Smooth muscle cell (in vitro differentiated cells): Measurements from ENCODE around the gene PARVG. TPM values are rescaled to one million over a fixed set of nuclear protein-coding genes. Genes with fewer than 3 reads are reported as not detected.

Experiments used
- DNase-seq: peaks from one replicate; lab custom pipeline; 2025; ENCODE audit not compliant: unreplicated experiment; lab: John Stamatoyannopoulos, UW
- H2AFZ ChIP-seq: fragments of 200-600 bp; sonication (generic); 2 replicates; pipeline ENCODE4 v1.6.0; 2016; ENCODE audit warnings: antibody characterized with exemption, low read depth, mild to moderate bottlenecking
- H3F3A ChIP-seq: fragments of 200-600 bp; sonication (generic); 2 replicates; pipeline ENCODE4 v1.6.0; 2017; ENCODE audit warnings: antibody characterized with exemption, low read depth
- H3K27ac ChIP-seq: fragments of 200-600 bp; sonication (generic); 2 replicates; pipeline ENCODE4 v1.5.1; 2016; ENCODE audit warnings: low read depth, mild to moderate bottlenecking
- H3K27me3 ChIP-seq: fragments of 200-600 bp; sonication (generic); 2 replicates; pipeline ENCODE4 v1.6.1; 2016; ENCODE audit warnings: low read depth, mild to moderate bottlenecking
- H3K36me3 ChIP-seq: fragments of 200-600 bp; sonication (generic); 2 replicates; pipeline ENCODE4 v1.5.1; 2016; ENCODE audit warnings: low read depth
- H3K4me1 ChIP-seq: fragments of 200-600 bp; sonication (generic); 2 replicates; pipeline ENCODE4 v1.5.1; 2016; ENCODE audit warnings: low read depth
- H3K4me2 ChIP-seq: fragments of 200-600 bp; sonication (generic); 2 replicates; pipeline ENCODE4 v1.6.0; 2016; ENCODE audit warnings: mild to moderate bottlenecking
- H3K4me3 ChIP-seq: fragments of 200-600 bp; sonication (generic); 2 replicates; pipeline ENCODE4 v1.5.1; 2016; ENCODE audit warnings: mild to moderate bottlenecking
- H3K79me2 ChIP-seq: fragments of 200-600 bp; sonication (generic); 2 replicates; pipeline ENCODE4 v1.6.0; 2016; ENCODE audit warnings: low read depth, mild to moderate bottlenecking
- H3K9ac ChIP-seq: fragments of 200-600 bp; sonication (generic); 2 replicates; pipeline ENCODE4 v1.6.0; 2016; ENCODE audit warnings: low read depth
- H3K9me3 ChIP-seq: fragments of 200-600 bp; sonication (generic); replicated peaks from 2 replicates; pipeline ENCODE4 v1.5.1; 2016; ENCODE audit warnings: low read depth
- H4K20me1 ChIP-seq: fragments of 200-600 bp; sonication (generic); 2 replicates; pipeline ENCODE4 v1.6.0; 2016; ENCODE audit warnings: low read depth
- CTCF ChIP-seq: fragments of 200-600 bp; sonication (generic); IDR thresholded peaks from 2 replicates; pipeline ENCODE4 v1.5.1; 2017; ENCODE audit warnings: borderline replicate concordance, mild to moderate bottlenecking, antibody characterized with exemption; ENCODE audit not compliant: insufficient read depth, poor library complexity, severe bottlenecking
- WGBS: methylation state at CpG from one replicate; pipeline ENCODE4 v1.1.7; 2016; ENCODE audit warnings: low lambda C conversion rate; 5-methylcytosine and 5-hydroxymethylcytosine counted together
- polyA plus RNA-seq: library from polyadenylated mRNA; unstranded; fragments of >200 nt; fragmentation: Nextera tagmentation; extraction: Ambion mirVana; gene quantifications from 2 replicates; pipeline ENCODE4 v1.2.1, GENCODE V29; 2016
- total RNA-seq: library from RNA; depleted of rRNA; stranded (reverse); fragments of >200 nt; gene quantifications from 2 replicates; pipeline ENCODE4 v1.2.3, GENCODE V29; 2014

PARVG gene
- total and polyA plus RNA-seq, 2 experiments from 2014 or later = 0.90 TPM; not detected in 1

- H3K27ac ChIP-seq = no peak overlapping the region
- no peaks in the 10 kb centered on the region for H3K4me1 ChIP-seq
- no peak overlapping the region for H3K4me3 ChIP-seq
- TF ChIP-seq CTCF = no peak
- DNase-seq = no peak
- no peak overlapping the region for H3K9ac ChIP-seq
- no peaks in the 10 kb centered on the region for H3K79me2 ChIP-seq
- H3K4me2 ChIP-seq = no peak overlapping the region
- 94% methylated on average over 12 of the region's 12 CpGs for WGBS
- no peaks in the 10 kb centered on the region for H3F3A ChIP-seq
- no peaks in the 10 kb centered on the region for H3K9me3 ChIP-seq
- no peaks in the 10 kb centered on the region for H3K27me3 ChIP-seq
- H4K20me1 ChIP-seq = no peaks in the 10 kb centered on the region
- no peak overlapping the region for H2AFZ ChIP-seq
- H3K36me3 ChIP-seq = no peaks in the 10 kb centered on the region
Measured at GRCh38 chr22:44187652-44188230, 7.0 kb downstream of the PARVG start.

- Histone ChIP-seq H3K9me3 (no peaks in the 10 kb centered on the region), H3K4me2 (no peak overlapping the region), H3K4me1 (no peaks in the 10 kb centered on the region), H3K9ac (no peak overlapping the region), H3F3A (no peaks in the 10 kb centered on the region), H3K27me3 (no peaks in the 10 kb centered on the region), H3K27ac (no peak overlapping the region), H4K20me1 (no peaks in the 10 kb centered on the region), H3K79me2 (no peaks in the 10 kb centered on the region), H2AFZ (no peak overlapping the region), H3K36me3 (no peaks in the 10 kb centered on the region), H3K4me3 (no peak overlapping the region)
- whole genome bisulfite sequencing = 95% methylated on average over 8 of the region's 8 CpGs
- TF ChIP-seq CTCF = no peak
- DNase-seq = no peak
Measured at GRCh38 chr22:44188316-44188715, 7.6 kb downstream of the PARVG start.

GRCh38 chr22:44188986-44189630 lies 8.4 kb downstream of the PARVG start:
- no peaks in the 10 kb centered on the region for H3K36me3 ChIP-seq
- H3K4me1 ChIP-seq = no peaks in the 10 kb centered on the region
- H3K27me3 ChIP-seq = no peaks in the 10 kb centered on the region
- no peak overlapping the region for H3K27ac ChIP-seq
- no peaks in the 10 kb centered on the region for H3K79me2 ChIP-seq
- H3K4me3 ChIP-seq = no peak overlapping the region
- no peak overlapping the region for H3K4me2 ChIP-seq
- no peaks in the 10 kb centered on the region for H3F3A ChIP-seq
- no peak for DNase-seq
- H3K9me3 ChIP-seq = no peaks in the 10 kb centered on the region
- no peak for TF ChIP-seq CTCF
- no peak overlapping the region for H3K9ac ChIP-seq
- no peaks in the 10 kb centered on the region for H4K20me1 ChIP-seq
- no peak overlapping the region for H2AFZ ChIP-seq
- WGBS = 96% methylated on average over 12 of the region's 12 CpGs
